ENCODE results near the gene CYP19A1. TPM values are rescaled to one million over a fixed set of nuclear protein-coding genes. Genes with fewer than 3 reads are reported as not detected.

Gene CYP19A1
- total RNA-seq, 4 donors from 2014 or later: not detected

DNA sequence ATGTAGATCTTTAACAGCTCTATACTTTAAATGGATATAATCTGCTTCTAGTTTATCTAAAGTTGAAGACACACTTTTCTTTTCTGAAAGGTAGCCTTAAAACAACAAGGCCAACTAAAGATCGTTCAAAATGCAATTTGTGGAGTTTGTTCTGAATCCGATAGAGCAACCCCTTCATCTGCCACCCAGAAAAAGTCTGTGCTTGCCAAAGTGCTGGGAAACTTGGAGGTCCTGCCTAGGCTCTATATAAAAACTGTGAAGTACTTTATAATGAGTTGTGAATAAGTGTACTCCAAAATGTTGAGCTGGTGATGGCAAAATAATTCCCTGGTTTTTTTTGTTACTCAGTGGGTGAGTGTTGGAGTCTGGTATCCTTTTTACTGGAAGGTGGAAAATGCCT lies 15.6 kb upstream of the CYP19A1 start:
- intact Hi-C loops (cut with DNase I; ENCODE audit: low total_unique reads): no loop called here
- Histone ChIP-seq H3K27ac (no peak overlapping the region), H3K4me3 (no peak overlapping the region), H3K9me3 (no peaks in the 10 kb centered on the region), H3K27me3 (no peaks in the 10 kb centered on the region), H3K4me1 (no peaks in the 10 kb centered on the region), H3K36me3 (no peaks in the 10 kb centered on the region)
- DNase-seq: no peak
- no peak for TF ChIP-seq POLR2A (IDR thresholded peaks at IDR 0.05)
- TF ChIP-seq, protein P1, sequence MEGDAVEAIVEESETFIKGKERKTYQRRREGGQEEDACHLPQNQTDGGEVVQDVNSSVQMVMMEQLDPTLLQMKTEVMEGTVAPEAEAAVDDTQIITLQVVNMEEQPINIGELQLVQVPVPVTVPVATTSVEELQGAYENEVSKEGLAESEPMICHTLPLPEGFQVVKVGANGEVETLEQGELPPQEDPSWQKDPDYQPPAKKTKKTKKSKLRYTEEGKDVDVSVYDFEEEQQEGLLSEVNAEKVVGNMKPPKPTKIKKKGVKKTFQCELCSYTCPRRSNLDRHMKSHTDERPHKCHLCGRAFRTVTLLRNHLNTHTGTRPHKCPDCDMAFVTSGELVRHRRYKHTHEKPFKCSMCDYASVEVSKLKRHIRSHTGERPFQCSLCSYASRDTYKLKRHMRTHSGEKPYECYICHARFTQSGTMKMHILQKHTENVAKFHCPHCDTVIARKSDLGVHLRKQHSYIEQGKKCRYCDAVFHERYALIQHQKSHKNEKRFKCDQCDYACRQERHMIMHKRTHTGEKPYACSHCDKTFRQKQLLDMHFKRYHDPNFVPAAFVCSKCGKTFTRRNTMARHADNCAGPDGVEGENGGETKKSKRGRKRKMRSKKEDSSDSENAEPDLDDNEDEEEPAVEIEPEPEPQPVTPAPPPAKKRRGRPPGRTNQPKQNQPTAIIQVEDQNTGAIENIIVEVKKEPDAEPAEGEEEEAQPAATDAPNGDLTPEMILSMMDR (IDR thresholded peaks at IDR 0.05): no peak

- no peak for DNase-seq
- TF ChIP-seq, protein P1 (IDR thresholded peaks at IDR 0.05): no peak
- TF ChIP-seq POLR2A (IDR thresholded peaks at IDR 0.05): no peak
- no peaks in the 10 kb centered on the region for H3K27me3 ChIP-seq
- intact Hi-C loops (cut with DNase I; ENCODE audit: low total_unique reads): no loop called here
- H3K4me1 ChIP-seq: no peaks in the 10 kb centered on the region
- no peaks in the 10 kb centered on the region for H3K36me3 ChIP-seq
- no peak overlapping the region for H3K4me3 ChIP-seq
- no peaks in the 10 kb centered on the region for H3K9me3 ChIP-seq
- no peak overlapping the region for H3K27ac ChIP-seq
These were observed 12.3 kb upstream of the CYP19A1 start for GRCh38 chr15:51350723-51351122.

DNA sequence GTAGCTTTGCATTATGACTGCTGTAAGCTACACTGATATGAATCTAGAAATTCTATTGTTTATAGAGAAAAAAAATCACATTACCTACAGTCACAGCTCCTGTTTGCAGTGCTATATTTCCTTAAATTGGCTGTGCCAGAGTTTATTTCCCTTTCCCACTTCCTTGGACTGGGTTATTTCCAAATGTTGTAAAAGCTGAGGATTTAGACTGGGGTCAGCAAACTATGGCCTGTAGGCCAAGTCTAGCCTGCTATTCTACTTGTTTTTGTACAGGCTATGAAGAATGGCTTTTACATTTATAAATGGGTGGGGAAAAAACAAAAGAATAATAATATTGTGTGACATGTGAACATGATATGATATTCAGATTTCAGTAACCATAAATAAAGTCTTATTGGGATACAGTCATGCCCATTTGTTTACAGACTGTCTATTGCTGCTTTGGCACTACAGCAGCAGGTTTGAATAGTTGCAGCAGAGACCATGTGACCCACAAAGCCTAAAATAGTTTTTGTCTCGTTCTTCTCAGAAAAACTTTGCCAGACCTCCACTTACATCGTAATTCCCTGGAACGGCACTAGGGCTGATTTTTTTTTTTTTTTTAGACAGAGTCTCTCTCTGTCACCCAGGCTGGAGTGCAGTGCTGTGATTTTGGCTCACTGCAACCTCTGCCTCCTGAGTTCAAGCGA lies 10.9 kb upstream of the CYP19A1 start:
- Histone ChIP-seq H3K27ac (peak overlapping the region in 1 of 2 donors; percentile 15), H3K36me3 (no peaks in the 10 kb centered on the region), H3K4me1 (no peaks in the 10 kb centered on the region), H3K27me3 (no peaks in the 10 kb centered on the region), H3K4me3 (no peak overlapping the region), H3K9me3 (no peaks in the 10 kb centered on the region)
- intact Hi-C loops (cut with DNase I; ENCODE audit: low total_unique reads): no loop called here
- DNase-seq: no peak
- TF ChIP-seq, protein P1 (IDR thresholded peaks at IDR 0.05): no peak
- no peak for TF ChIP-seq POLR2A (IDR thresholded peaks at IDR 0.05)

DNA sequence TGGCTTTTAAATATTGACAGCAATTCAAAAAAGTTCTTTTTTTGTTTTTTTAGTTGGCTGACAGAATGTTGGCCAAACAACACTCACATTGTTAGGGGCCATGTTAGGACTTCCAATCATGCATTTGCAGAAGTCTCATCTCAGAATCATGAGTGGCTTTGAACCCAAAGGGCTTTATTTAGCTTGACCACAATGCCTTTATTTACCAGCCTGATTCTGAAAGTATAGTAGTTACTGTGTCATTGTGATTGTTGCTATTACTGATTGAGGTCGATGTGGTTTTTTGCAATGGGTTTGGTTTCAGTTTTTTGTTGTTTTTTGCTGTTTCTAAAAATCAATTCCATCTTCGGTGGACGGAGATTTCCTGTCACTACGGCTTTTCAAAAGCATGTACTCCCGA lies 10.3 kb upstream of the CYP19A1 start:
- DNase-seq: no peak
- TF ChIP-seq POLR2A (IDR thresholded peaks at IDR 0.05): no peak
- TF ChIP-seq, protein P1 (IDR thresholded peaks at IDR 0.05): no peak
- Histone ChIP-seq H3K36me3 (no peaks in the 10 kb centered on the region), H3K27ac (peak overlapping the region in 1 of 2 donors; percentile 5), H3K4me3 (no peak overlapping the region), H3K27me3 (no peaks in the 10 kb centered on the region), H3K9me3 (no peaks in the 10 kb centered on the region), H3K4me1 (no peaks in the 10 kb centered on the region)
- intact Hi-C loops (cut with DNase I; ENCODE audit: low total_unique reads): no loop called here

GRCh38 chr15:51346136-51346535 lies 7.7 kb upstream of the CYP19A1 start:
- H3K4me1 ChIP-seq: no peaks in the 10 kb centered on the region
- H3K36me3 ChIP-seq: no peaks in the 10 kb centered on the region

More at GRCh38 chr15:51346136-51346535, 7.7 kb upstream of the CYP19A1 start:
- Histone ChIP-seq H3K27me3 (no peaks in the 10 kb centered on the region), H3K27ac (no peak overlapping the region), H3K4me3 (no peak overlapping the region), H3K9me3 (no peaks in the 10 kb centered on the region)
- no peak for DNase-seq
- intact Hi-C loops (cut with DNase I; ENCODE audit: low total_unique reads): no loop called here
- TF ChIP-seq POLR2A (IDR thresholded peaks at IDR 0.05): no peak
- TF ChIP-seq, protein P1 (IDR thresholded peaks at IDR 0.05): no peak
